K562 (cell line): Measurements from ENCODE around the gene NEUROD2. TPM values are rescaled to one million over a fixed set of nuclear protein-coding genes. Genes with fewer than 3 reads are reported as not detected.

Experiments used
- FIP1L1 ChIP-seq: fragments of 200-400 bp; formaldehyde crosslinking; IDR thresholded peaks from 2 replicates; pipeline ENCODE4 v1.6.1; 2018; ENCODE audit warnings: mild to moderate bottlenecking, low read depth, low read length; ENCODE audit not compliant: poor library complexity, severe bottlenecking
- XRCC4 ChIP-seq: IDR thresholded peaks from one replicate; pipeline ENCODE4 v1.6.1; 2011; ENCODE audit not compliant: insufficient read depth, insufficient read length; ENCODE audit errors: extremely low read depth
- YY1 ChIP-seq, 3 experiments: IDR thresholded peaks; 2 replicates each; pipeline ENCODE4 v1.6.1; 2011; ENCODE audit warnings: low read length in 2 of 3, mild to moderate bottlenecking in 2 of 3, moderate library complexity in 2 of 3, borderline replicate concordance in 1 of 3, control low read depth in 1 of 3, low read depth in 1 of 3; ENCODE audit not compliant: insufficient read depth in 3 of 3, insufficient replicate concordance in 2 of 3, control insufficient read depth in 1 of 3, insufficient read length in 1 of 3; ENCODE audit errors: extremely low read depth in 1 of 3
- polyA plus RNA-seq, 8 experiments: library from polyadenylated mRNA; depleted of rRNA in 4 of 8; stranded (reverse) in 5 of 8; unstranded in 3 of 8; fragments of >200 nt; fragmentation: Nextera tagmentation in 2 of 8; fragmentation: Illumina TruSeq in 1 of 8; extraction: Ambion mirVana in 2 of 8; extraction: Trizol in 1 of 8; gene quantifications; 2 replicates each; pipeline versions ENCODE4 v1.2.1 to v1.2.3, GENCODE V29; 2011 to 2014; ENCODE audit warnings: inconsistent platforms in 1 of 8, missing spikeins in 1 of 8
- total RNA-seq, 7 experiments: library from RNA; depleted of rRNA in 6 of 7; stranded (reverse); fragments of >200 nt in 6 of 7; fragmentation: Illumina TruSeq in 2 of 7; extraction: Trizol in 2 of 7; gene quantifications; 2 replicates each; pipeline versions ENCODE4 v1.2.1 to v1.2.3, GENCODE V29; 2011 to 2021; ENCODE audit warnings: low replicate concordance in 1 of 7
- TF ChIP-seq, protein P1 (sequence below): fragments of 450-650 bp; IDR thresholded peaks from 2 replicates; pipeline ENCODE4 v1.6.1; 2016; ENCODE audit warnings: low read depth
- TF ChIP-seq, protein P2 (sequence below): fragments of 450-650 bp; IDR thresholded peaks from 2 replicates; pipeline ENCODE4 v1.7.1; 2018; ENCODE audit warnings: mild to moderate bottlenecking, low read depth; ENCODE audit not compliant: partially characterized antibody
- TF ChIP-seq, protein P3 (sequence below): sonication (generic); formaldehyde crosslinking; IDR thresholded peaks from 2 replicates; pipeline ENCODE4 v1.8.1; 2023; ENCODE audit warnings: mild to moderate bottlenecking, missing genetic modification reagents
- TF ChIP-seq, protein P4 (sequence below): sonication (generic); formaldehyde crosslinking; IDR thresholded peaks from 2 replicates; pipeline ENCODE4 v1.8.0; 2022; ENCODE audit warnings: missing genetic modification reagents, mild to moderate bottlenecking, moderate library complexity, borderline replicate concordance

Gene NEUROD2
- total and polyA plus RNA-seq, 9 of the 15 experiments (the other 6 are each of a cell fraction or from before 2014, with no cell fraction given): not detected

DNA sequence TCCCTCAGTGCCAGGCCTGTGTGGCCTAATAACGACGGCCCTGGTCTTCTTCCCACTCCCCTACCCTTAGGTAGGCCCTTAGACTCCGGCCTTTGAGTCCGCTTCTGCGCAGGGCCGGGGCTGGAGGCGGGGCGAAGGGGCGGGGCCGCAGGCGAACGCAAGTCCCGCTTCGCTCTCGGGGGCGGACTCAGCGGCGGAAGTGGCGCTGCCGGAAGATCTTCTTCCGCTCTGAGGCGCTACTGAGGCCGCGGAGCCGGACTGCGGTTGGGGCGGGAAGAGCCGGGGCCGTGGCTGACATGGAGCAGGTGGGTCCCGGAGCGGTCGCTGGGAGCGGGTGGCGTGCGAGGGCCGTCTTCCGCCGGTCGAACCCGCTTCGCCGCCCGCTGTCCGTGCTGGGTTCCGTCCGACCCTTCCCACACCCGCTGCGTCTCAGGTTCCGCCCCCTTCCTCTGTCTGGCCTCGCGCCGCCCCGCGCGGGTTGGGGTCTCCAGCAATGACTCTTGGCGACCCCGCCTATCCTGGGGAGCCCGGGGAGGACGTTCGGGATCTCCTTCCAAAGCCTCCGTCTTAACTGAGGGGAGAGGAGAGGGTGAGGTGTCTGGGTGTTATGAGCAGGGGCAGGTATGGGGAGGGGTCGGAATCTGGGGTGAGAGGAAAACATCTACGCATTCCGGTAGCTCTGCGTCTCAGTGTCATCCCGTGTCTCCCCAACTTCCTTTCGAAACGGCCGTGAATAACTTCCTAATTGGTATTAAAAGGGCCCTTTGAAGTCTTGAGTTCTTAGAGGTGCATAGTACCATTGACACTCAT lies 29.4 kb upstream of the NEUROD2 start, which contains the start of gene STARD3 (continued):
- TF ChIP-seq, protein P1, sequence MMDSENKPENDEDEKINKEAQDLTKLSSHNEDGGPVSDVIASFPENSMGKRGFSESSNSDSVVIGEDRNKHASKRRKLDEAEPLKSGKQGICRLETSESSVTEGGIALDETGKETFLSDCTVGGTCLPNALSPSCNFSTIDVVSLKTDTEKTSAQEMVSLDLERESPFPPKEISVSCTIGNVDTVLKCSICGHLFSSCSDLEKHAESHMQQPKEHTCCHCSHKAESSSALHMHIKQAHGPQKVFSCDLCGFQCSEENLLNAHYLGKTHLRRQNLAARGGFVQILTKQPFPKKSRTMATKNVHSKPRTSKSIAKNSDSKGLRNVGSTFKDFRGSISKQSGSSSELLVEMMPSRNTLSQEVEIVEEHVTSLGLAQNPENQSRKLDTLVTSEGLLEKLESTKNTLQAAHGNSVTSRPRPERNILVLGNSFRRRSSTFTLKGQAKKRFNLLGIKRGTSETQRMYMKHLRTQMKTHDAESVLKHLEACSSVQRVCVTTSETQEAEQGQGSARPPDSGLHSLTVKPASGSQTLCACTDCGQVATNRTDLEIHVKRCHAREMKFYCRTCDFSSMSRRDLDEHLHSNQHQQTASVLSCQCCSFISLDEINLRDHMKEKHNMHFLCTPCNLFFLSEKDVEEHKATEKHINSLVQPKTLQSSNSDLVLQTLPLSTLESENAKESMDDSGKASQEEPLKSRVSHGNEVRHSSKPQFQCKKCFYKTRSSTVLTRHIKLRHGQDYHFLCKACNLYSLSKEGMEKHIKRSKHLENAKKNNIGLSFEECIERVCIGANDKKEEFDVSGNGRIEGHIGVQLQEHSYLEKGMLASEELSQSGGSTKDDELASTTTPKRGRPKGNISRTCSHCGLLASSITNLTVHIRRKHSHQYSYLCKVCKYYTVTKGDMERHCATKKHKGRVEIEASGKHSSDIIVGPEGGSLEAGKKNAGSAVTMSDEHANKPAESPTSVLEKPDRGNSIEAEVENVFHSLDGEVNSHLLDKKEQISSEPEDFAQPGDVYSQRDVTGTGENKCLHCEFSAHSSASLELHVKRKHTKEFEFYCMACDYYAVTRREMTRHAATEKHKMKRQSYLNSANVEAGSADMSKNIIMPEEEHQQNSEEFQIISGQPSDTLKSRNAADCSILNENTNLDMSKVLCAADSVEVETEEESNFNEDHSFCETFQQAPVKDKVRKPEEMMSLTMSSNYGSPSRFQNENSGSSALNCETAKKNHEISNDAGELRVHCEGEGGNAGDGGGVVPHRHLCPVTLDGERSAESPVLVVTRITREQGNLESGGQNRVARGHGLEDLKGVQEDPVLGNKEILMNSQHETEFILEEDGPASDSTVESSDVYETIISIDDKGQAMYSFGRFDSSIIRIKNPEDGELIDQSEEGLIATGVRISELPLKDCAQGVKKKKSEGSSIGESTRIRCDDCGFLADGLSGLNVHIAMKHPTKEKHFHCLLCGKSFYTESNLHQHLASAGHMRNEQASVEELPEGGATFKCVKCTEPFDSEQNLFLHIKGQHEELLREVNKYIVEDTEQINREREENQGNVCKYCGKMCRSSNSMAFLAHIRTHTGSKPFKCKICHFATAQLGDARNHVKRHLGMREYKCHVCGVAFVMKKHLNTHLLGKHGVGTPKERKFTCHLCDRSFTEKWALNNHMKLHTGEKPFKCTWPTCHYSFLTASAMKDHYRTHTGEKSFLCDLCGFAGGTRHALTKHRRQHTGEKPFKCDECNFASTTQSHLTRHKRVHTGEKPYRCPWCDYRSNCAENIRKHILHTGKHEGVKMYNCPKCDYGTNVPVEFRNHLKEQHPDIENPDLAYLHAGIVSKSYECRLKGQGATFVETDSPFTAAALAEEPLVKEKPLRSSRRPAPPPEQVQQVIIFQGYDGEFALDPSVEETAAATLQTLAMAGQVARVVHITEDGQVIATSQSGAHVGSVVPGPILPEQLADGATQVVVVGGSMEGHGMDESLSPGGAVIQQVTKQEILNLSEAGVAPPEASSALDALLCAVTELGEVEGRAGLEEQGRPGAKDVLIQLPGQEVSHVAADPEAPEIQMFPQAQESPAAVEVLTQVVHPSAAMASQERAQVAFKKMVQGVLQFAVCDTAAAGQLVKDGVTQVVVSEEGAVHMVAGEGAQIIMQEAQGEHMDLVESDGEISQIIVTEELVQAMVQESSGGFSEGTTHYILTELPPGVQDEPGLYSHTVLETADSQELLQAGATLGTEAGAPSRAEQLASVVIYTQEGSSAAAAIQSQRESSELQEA: 0 out of 2 replicates have a peak, but pooled peaks have one; percentile 19
- TF ChIP-seq, protein P2, sequence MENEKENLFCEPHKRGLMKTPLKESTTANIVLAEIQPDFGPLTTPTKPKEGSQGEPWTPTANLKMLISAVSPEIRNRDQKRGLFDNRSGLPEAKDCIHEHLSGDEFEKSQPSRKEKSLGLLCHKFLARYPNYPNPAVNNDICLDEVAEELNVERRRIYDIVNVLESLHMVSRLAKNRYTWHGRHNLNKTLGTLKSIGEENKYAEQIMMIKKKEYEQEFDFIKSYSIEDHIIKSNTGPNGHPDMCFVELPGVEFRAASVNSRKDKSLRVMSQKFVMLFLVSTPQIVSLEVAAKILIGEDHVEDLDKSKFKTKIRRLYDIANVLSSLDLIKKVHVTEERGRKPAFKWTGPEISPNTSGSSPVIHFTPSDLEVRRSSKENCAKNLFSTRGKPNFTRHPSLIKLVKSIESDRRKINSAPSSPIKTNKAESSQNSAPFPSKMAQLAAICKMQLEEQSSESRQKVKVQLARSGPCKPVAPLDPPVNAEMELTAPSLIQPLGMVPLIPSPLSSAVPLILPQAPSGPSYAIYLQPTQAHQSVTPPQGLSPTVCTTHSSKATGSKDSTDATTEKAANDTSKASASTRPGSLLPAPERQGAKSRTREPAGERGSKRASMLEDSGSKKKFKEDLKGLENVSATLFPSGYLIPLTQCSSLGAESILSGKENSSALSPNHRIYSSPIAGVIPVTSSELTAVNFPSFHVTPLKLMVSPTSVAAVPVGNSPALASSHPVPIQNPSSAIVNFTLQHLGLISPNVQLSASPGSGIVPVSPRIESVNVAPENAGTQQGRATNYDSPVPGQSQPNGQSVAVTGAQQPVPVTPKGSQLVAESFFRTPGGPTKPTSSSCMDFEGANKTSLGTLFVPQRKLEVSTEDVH: peak; percentile 70
- TF ChIP-seq, protein P3, sequence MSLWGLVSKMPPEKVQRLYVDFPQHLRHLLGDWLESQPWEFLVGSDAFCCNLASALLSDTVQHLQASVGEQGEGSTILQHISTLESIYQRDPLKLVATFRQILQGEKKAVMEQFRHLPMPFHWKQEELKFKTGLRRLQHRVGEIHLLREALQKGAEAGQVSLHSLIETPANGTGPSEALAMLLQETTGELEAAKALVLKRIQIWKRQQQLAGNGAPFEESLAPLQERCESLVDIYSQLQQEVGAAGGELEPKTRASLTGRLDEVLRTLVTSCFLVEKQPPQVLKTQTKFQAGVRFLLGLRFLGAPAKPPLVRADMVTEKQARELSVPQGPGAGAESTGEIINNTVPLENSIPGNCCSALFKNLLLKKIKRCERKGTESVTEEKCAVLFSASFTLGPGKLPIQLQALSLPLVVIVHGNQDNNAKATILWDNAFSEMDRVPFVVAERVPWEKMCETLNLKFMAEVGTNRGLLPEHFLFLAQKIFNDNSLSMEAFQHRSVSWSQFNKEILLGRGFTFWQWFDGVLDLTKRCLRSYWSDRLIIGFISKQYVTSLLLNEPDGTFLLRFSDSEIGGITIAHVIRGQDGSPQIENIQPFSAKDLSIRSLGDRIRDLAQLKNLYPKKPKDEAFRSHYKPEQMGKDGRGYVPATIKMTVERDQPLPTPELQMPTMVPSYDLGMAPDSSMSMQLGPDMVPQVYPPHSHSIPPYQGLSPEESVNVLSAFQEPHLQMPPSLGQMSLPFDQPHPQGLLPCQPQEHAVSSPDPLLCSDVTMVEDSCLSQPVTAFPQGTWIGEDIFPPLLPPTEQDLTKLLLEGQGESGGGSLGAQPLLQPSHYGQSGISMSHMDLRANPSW: 0 out of 2 replicates have a peak, but pooled peaks have one; percentile 80
- peak; percentile 62 for TF ChIP-seq FIP1L1
- TF ChIP-seq YY1 (IDR thresholded peaks at IDR 0.05; ENCODE audit: borderline replicate concordance in 1 of 3, control insufficient read depth in 1 of 3, extremely low read depth in 1 of 3, insufficient read depth in 3 of 3, insufficient read length in 1 of 3, insufficient replicate concordance in 2 of 3, low read depth in 1 of 3, low read length in 2 of 3): peak in 2 of 3 experiments; percentile 54 to 78
- TF ChIP-seq, protein P4, sequence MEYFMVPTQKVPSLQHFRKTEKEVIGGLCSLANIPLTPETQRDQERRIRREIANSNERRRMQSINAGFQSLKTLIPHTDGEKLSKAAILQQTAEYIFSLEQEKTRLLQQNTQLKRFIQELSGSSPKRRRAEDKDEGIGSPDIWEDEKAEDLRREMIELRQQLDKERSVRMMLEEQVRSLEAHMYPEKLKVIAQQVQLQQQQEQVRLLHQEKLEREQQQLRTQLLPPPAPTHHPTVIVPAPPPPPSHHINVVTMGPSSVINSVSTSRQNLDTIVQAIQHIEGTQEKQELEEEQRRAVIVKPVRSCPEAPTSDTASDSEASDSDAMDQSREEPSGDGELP: peak; percentile 59; the same call in 1 of the 2 replicates
- TF ChIP-seq XRCC4: no peak
- TF ChIP-seq, all 486 proteins: peak for 118
